Measurements from ENCODE around the gene HAVCR2. TPM values are rescaled to one million over a fixed set of nuclear protein-coding genes. Genes with fewer than 3 reads are reported as not detected.

HAVCR2 gene
- total RNA-seq, 1 donor from 2014 or later: 4.4 TPM

DNA sequence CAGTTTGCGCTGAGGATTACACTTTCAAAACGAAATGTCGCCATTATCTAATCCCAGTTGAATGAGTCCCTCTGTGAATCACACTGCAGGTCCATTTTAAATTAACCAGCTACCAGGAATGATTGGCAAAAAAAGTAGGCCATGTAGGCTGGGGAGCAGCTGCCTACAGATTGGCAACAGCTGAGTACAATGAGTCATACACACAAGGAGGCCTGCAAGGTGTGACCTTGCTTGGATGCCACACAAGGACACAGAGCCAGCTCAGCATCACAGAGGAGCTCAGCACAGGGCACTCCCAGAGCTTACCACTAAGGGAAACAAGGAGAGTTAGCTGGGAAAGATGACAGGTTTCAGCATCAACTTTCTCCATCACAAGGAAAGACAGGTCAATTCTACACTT, 62.8 kb downstream of the HAVCR2 start:
- no peak for TF ChIP-seq POLR2A (IDR thresholded peaks at IDR 0.05)
- TF ChIP-seq, protein P1, sequence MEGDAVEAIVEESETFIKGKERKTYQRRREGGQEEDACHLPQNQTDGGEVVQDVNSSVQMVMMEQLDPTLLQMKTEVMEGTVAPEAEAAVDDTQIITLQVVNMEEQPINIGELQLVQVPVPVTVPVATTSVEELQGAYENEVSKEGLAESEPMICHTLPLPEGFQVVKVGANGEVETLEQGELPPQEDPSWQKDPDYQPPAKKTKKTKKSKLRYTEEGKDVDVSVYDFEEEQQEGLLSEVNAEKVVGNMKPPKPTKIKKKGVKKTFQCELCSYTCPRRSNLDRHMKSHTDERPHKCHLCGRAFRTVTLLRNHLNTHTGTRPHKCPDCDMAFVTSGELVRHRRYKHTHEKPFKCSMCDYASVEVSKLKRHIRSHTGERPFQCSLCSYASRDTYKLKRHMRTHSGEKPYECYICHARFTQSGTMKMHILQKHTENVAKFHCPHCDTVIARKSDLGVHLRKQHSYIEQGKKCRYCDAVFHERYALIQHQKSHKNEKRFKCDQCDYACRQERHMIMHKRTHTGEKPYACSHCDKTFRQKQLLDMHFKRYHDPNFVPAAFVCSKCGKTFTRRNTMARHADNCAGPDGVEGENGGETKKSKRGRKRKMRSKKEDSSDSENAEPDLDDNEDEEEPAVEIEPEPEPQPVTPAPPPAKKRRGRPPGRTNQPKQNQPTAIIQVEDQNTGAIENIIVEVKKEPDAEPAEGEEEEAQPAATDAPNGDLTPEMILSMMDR (IDR thresholded peaks at IDR 0.05): no peak
- TF ChIP-seq POLR2AphosphoS5 (IDR thresholded peaks at IDR 0.05; ENCODE audit: insufficient read depth in 1 of 2, low read depth in 1 of 2): no peak
- no peak for DNase-seq (ENCODE audit: extremely low spot score in 2 of 2)
- intact Hi-C loops (cut with DNase I): no loop called here
- no peaks in the 10 kb centered on the region for H3K9me3 ChIP-seq
- H3K4me3 ChIP-seq: no peak overlapping the region
- H3K27ac ChIP-seq: no peak overlapping the region
- no peaks in the 10 kb centered on the region for H3K36me3 ChIP-seq
- H3K4me1 ChIP-seq: no peaks in the 10 kb centered on the region
- no peaks in the 10 kb centered on the region for H3K27me3 ChIP-seq

DNA sequence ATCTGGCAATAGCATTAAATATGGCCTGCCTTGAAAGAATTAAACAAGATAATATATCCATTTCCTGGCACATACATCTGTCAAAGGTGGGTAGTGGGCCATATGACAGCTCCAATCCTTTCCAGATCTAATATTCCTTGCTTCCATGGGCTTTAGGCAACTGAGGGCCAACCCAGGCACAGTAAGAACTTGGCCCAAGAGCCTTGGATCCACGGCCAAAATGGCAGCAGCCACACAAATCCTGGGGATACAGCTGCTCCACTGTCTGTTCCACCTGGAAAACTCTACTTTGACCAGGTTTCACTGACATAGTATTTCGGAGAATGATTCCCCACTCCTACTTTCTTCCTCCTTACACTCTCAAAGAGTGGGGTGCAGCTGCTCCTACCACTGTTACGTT, 63.2 kb downstream of the HAVCR2 start:
- TF ChIP-seq POLR2A (IDR thresholded peaks at IDR 0.05): no peak
- TF ChIP-seq, protein P1 (IDR thresholded peaks at IDR 0.05): no peak
- no peak for TF ChIP-seq POLR2AphosphoS5 (IDR thresholded peaks at IDR 0.05; ENCODE audit: insufficient read depth in 1 of 2, low read depth in 1 of 2)
- intact Hi-C loops (cut with DNase I): no loop called here
- Histone ChIP-seq H3K4me1 (no peaks in the 10 kb centered on the region), H3K27me3 (no peaks in the 10 kb centered on the region), H3K36me3 (no peaks in the 10 kb centered on the region), H3K9me3 (no peaks in the 10 kb centered on the region), H3K27ac (no peak overlapping the region), H3K4me3 (no peak overlapping the region)
- no peak for DNase-seq (ENCODE audit: extremely low spot score in 2 of 2)

DNA sequence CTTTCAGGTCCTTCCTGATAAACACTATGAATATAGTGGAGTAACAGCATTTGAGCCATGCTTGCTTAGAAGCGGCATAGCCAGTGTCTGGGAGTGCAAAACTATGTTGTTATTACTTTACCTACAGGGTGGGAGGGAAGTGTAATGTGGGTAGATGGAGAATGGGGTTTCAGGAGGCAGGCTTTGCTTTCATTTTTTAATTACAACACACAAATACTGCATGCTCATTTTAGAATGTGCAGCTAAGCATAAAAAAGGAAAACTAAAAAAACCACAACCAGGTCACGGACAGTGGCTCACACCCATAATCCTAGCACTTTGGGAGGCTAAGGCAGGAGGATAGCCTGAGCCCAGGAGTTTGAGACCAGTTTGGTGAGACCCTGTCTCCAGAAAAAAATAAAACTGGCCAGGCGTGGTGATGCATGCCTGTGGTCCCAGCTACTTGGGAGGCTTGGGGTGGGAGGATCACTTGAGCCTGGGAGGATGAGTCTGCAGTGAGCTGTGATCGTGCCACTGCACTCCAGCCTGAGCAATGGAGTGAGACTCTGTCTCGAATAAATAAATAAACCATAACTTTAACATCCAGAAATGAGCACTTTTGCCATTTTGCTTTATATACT, 70.2 kb downstream of the HAVCR2 start:
- Histone ChIP-seq H3K4me3 (no peak overlapping the region), H3K27ac (no peak overlapping the region), H3K36me3 (no peaks in the 10 kb centered on the region), H3K9me3 (no peaks in the 10 kb centered on the region), H3K4me1 (no peaks in the 10 kb centered on the region), H3K27me3 (no peaks in the 10 kb centered on the region)
- intact Hi-C loops (cut with DNase I): no loop called here
- TF ChIP-seq POLR2AphosphoS5 (IDR thresholded peaks at IDR 0.05; ENCODE audit: insufficient read depth in 1 of 2, low read depth in 1 of 2): no peak
- TF ChIP-seq POLR2A (IDR thresholded peaks at IDR 0.05): no peak
- TF ChIP-seq, protein P1 (IDR thresholded peaks at IDR 0.05): no peak
- DNase-seq (ENCODE audit: extremely low spot score in 2 of 2): no peak

Other genes starting within 250 kb of the HAVCR2 start
- not detected for gene TIMD4, start 145.8 kb downstream of the HAVCR2 start, total RNA-seq
- not detected for gene HAVCR1, start 49.9 kb downstream of the HAVCR2 start, total RNA-seq
- 19.4 TPM for gene MED7, start 33.8 kb upstream of the HAVCR2 start, total RNA-seq
- not detected for gene GARIN3, start 57.2 kb upstream of the HAVCR2 start, total RNA-seq
- 15.7 TPM for gene ITK, start 71.8 kb upstream of the HAVCR2 start, total RNA-seq
- 27.7 TPM for gene CYFIP2, start 157.1 kb upstream of the HAVCR2 start, total RNA-seq